BJ (cell line): ENCODE measurements around the gene MYLK. TPM values are rescaled to one million over a fixed set of nuclear protein-coding genes. Genes with fewer than 3 reads are reported as not detected.

Source experiments
- CTCF ChIA-PET: fragments of 350-600 bp; formaldehyde crosslinking; extraction: SDS; loops from one replicate; lab custom pipeline; 2021; ENCODE audit warnings: antibody characterized with exemption, inconsistent platforms; lab: Yijun Ruan, JAX
- POLR2A ChIA-PET: fragments of 300-600 bp; sonication (Branson Sonifier 250); formaldehyde crosslinking; extraction: SDS; loops from one replicate; lab custom pipeline; 2021; ENCODE audit warnings: antibody characterized with exemption; lab: Charles Lee
- DNase-seq: peaks from one replicate; pipeline ENCODE4 v3.0.0-alpha.2; 2011; ENCODE audit warnings: low read depth
- H3K27me3 ChIP-seq: 2 replicates; pipeline ENCODE4 v1.6.0; 2011; ENCODE audit warnings: low read length; ENCODE audit not compliant: control insufficient read depth, insufficient read depth
- H3K36me3 ChIP-seq: 2 replicates; pipeline ENCODE4 v1.5.1; 2011; ENCODE audit warnings: low read length; ENCODE audit not compliant: control insufficient read depth, insufficient read depth
- H3K4me3 ChIP-seq: 2 replicates; pipeline ENCODE4 v1.5.1; 2011; ENCODE audit warnings: low read depth, mild to moderate bottlenecking, control low read depth, low read length
- polyA plus RNA-seq: library from polyadenylated mRNA; depleted of rRNA; stranded (reverse); fragments of >200 nt; gene quantifications from 2 replicates; pipeline ENCODE4 v1.2.3, GENCODE V29; 2011
- TF ChIP-seq, protein P1 (sequence below): IDR thresholded peaks from 2 replicates; pipeline ENCODE4 v1.5.1; 2011; ENCODE audit warnings: low read depth, mild to moderate bottlenecking, control low read depth, inconsistent platforms, low read length, moderate library complexity; ENCODE audit not compliant: insufficient read depth

The MYLK gene
- polyA plus RNA-seq, 1 experiment, result 734 TPM

GRCh38 chr3:123611082-123611481, 273.1 kb downstream of the MYLK start:
- no peak for DNase-seq
- no peak overlapping the region for H3K4me3 ChIP-seq
- no peaks in the 10 kb centered on the region for H3K27me3 ChIP-seq
- TF ChIP-seq, protein P1, sequence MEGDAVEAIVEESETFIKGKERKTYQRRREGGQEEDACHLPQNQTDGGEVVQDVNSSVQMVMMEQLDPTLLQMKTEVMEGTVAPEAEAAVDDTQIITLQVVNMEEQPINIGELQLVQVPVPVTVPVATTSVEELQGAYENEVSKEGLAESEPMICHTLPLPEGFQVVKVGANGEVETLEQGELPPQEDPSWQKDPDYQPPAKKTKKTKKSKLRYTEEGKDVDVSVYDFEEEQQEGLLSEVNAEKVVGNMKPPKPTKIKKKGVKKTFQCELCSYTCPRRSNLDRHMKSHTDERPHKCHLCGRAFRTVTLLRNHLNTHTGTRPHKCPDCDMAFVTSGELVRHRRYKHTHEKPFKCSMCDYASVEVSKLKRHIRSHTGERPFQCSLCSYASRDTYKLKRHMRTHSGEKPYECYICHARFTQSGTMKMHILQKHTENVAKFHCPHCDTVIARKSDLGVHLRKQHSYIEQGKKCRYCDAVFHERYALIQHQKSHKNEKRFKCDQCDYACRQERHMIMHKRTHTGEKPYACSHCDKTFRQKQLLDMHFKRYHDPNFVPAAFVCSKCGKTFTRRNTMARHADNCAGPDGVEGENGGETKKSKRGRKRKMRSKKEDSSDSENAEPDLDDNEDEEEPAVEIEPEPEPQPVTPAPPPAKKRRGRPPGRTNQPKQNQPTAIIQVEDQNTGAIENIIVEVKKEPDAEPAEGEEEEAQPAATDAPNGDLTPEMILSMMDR, result no peak
- ChIA-PET CTCF (no interaction called here), POLR2A (no interaction called here)
- H3K36me3 ChIP-seq, result peaks cover 23% of the 10 kb centered on the region

DNA sequence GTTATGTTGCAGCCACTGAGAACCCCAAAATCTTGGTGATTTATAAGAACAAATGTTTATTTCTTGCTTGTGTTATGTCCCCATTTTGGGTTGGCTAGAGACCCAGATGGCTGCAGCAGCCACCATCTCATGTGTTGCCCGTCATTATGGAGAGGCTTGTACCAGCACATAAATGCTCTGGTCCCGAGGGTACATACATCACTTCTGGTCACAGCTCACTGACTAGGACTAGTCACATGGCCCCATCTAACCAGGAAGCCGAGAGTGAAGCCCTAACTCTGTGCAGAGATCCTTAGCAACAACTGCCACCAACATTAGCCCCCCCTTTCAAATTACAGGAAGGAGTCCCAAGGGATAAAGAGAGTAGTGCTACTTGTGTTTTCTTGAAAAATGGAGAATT, 273.8 kb downstream of the MYLK start:
- no peak for DNase-seq
- Histone ChIP-seq H3K4me3 (no peak overlapping the region), H3K36me3 (peaks cover 23% of the 10 kb centered on the region), H3K27me3 (no peaks in the 10 kb centered on the region)
- TF ChIP-seq, protein P1, result no peak
- POLR2A ChIA-PET, result no interaction called here
- CTCF ChIA-PET, result no interaction called here

DNA sequence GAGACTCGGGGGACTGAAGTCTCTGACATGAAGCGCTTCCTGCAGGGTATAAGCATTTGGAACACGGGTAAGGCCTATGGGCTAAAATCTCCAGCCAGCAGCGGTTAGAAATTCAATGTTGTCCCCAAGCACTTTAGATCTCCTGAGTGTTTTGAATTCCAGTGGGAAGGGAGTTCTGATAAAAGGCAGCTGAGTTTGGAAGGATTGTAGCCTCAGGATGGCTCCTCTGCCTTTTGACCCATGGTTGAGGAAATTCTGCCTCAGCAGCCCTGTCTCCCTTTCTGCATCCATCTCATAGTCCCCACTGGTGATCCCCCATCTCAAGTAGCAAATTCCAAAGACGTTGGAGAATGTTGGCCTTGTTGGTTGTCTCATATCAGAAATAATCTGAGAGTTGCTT, 275.1 kb downstream of the MYLK start:
- ChIA-PET POLR2A (no interaction called here), CTCF (interaction anchor here (0.9 kb wide), 1 partner anchor 115 kb away, joined by 4 read pairs; no protein-coding TSS in a partner anchor)
- TF ChIP-seq, protein P1, result no peak
- Histone ChIP-seq H3K27me3 (no peaks in the 10 kb centered on the region), H3K36me3 (peaks cover 19% of the 10 kb centered on the region), H3K4me3 (no peak overlapping the region)
- no peak for DNase-seq

DNA sequence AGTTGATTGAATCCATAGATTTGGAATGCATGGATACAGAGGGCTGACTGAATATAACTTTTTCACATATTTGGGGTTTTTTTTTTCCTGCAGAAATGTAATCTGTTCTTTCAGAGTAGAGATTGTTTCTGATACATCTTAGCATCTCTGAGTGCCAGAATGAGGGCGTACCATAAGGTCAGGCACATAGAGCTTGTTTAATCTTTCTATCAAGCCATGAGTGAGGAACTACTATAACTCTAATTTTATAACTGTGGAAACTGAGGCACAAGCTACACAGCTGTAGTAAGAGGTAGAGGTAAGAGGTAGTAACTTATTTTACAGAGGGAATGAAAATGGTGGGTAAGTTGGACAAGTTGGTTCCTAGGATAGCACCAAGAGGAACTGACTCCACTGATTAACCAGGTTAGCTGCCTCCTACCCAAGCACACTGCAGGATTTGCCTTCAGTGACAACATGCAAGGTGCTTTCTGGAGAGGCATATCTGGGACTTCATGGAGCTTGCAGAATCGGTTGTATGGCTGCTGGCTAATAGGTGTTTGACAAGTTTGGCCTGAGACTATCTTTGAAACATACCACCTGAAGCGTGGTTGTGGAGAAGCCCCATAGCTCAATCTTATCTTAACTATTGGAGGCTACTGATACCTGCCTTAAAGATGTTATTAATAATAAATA, 275.7 kb downstream of the MYLK start:
- DNase-seq, result no peak
- CTCF ChIA-PET, result interaction anchor here (0.9 kb wide), 1 partner anchor 115 kb away, joined by 4 read pairs; no protein-coding TSS in a partner anchor
- H3K36me3 ChIP-seq, result peaks cover 16% of the 10 kb centered on the region
- POLR2A ChIA-PET, result interaction anchor here (0.6 kb wide), 1 partner anchor 387 kb away, joined by 3 read pairs; no protein-coding TSS in a partner anchor
- no peaks in the 10 kb centered on the region for H3K27me3 ChIP-seq
- H3K4me3 ChIP-seq, result no peak overlapping the region
- TF ChIP-seq, protein P1, result no peak

DNA sequence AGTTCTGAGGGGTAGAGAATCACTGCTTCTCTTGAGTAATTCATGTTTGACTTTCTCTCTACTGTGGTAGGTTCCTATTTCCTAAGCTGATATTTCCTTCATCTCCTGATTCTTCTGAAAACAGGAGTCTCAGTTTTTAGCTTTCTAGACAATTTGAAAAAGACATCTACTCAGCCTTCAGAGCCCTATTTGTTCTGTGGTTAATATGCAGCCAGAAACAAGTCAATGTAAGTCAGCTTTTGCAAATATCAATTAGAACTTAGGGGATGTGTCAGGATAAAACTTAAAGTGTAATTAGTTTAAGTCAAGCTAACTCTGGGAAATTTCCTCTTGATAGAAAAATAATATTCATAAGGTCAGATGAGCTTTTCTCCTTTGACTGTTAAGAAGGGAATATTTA, 277.6 kb downstream of the MYLK start:
- Histone ChIP-seq H3K27me3 (no peaks in the 10 kb centered on the region), H3K36me3 (peaks cover 11% of the 10 kb centered on the region), H3K4me3 (no peak overlapping the region)
- ChIA-PET POLR2A (no interaction called here), CTCF (interaction anchor here (0.7 kb wide), 1 partner anchor 40 kb away, joined by 3 read pairs; no protein-coding TSS in a partner anchor)
- DNase-seq, result no peak
- TF ChIP-seq, protein P1, result no peak
